ENCODE data around the gene ZBTB7B. TPM values are rescaled to one million over a fixed set of nuclear protein-coding genes. Genes with fewer than 3 reads are reported as not detected.

Gene ZBTB7B
- total and polyA plus RNA-seq, 9 of the 15 experiments (the other 6 are each of a cell fraction or from before 2014, with no cell fraction given), result 0.04 to 46.5 (median 15.2) TPM

GRCh38 chr1:155063550-155064110 is 61.0 kb downstream of the ZBTB7B start, which contains the start of gene EFNA4:
TSS of gene EFNA4 (plus strand) at chr1:155063740. CDS start at chr1:155063824, 84 bp downstream.
- Histone ChIP-seq H3K4me1 (replicated peaks in 1 of 2; ENCODE audit: control insufficient read depth in 2 of 2, insufficient read depth in 2 of 2, low read length in 2 of 2) (peaks cover 27 to 58% of the 10 kb centered on the region in 2 experiments), H3K9ac (ENCODE audit: insufficient read depth in 1 of 2, low read depth in 2 of 2, low read length in 2 of 2) (peak within 1 kb of the TSS; percentile 48 to 94), H4K20me1 (replicated peaks; ENCODE audit: control insufficient read depth, insufficient read depth, low read length) (no peaks in the 10 kb centered on the region; the same call in 1 of the 2 replicates), H3K27me3 (ENCODE audit: control insufficient read depth in 2 of 2, insufficient read depth in 2 of 2, low read length in 2 of 2) (no peaks in the 10 kb centered on the region), H3K36me3 (ENCODE audit: control insufficient read depth, insufficient read depth, low read length) (peaks cover 25% of the 10 kb centered on the region; the same call in 2 of the 3 replicates), H3K79me2 (ENCODE audit: control insufficient read depth, insufficient read depth, low read length) (peaks cover 9% of the 10 kb centered on the region; the same call in 2 of the 3 replicates), H3K4me3 (peak within 1 kb of the TSS; percentile 58), H3K9me3 (replicated peaks; ENCODE audit: control insufficient read depth, insufficient read depth, low read depth, low read length) (no peaks in the 10 kb centered on the region), H3K27ac (ENCODE audit: extremely low read depth, low read depth, low read length) (peak within 1 kb of the TSS; percentile 45; the same call in 2 of the 3 replicates), H3K4me2 (ENCODE audit: insufficient read depth, low read length) (peak within 1 kb of the TSS; percentile 81), H3K9me1 (ENCODE audit: control insufficient read depth, insufficient read depth, low read length) (peaks cover 7% of the 10 kb centered on the region), H2AFZ (ENCODE audit: low read depth, low read length) (peak within 1 kb of the TSS; percentile 86)
- under 1% methylated on average over 31 of the region's 57 CpGs for WGBS (ENCODE audit: insufficient coverage, low coverage, missing lambda C conversion rate)
- intact Hi-C loops (cut with micrococcal nuclease), result loop anchor here (1.0 to 5.0 kb wide), 4 partner anchors 8 to 505 kb away; partner anchors contain the start of genes CKS1B, SHC1 and UBE2Q1
- no TSS peak for BruUV-seq (replicated peaks)
- DNase-seq (ENCODE audit: extremely low read depth in 1 of 4, low spot score in 3 of 4) (peak; percentile 91 to 93 (median 92)), ATAC-seq (peak; percentile 91), FAIRE-seq (peak; percentile 99)
- in situ Hi-C loops (cut with MboI), result loop anchor here (5.0 kb wide), 1 partner anchor 106 kb away; the partner anchor contains the start of gene PBXIP1
- CTCF ChIA-PET (ENCODE audit: low intra/inter-chr PET ratio), result interaction anchor here (2.8 to 4.0 kb wide), 2 partner anchors 18 kb away, joined by 19 to 153 read pairs; partner anchors contain the start of gene EFNA3
- POLR2A ChIA-PET, result interaction anchor here (0.6 to 1.9 kb wide), 4 partner anchors 11 to 632 kb away, joined by 3 to 6 read pairs (median 4); partner anchors contain the start of gene SHC1
- TF ChIP-seq ETS2 (tag; IDR thresholded peaks at IDR 0.05; ENCODE audit: borderline replicate concordance, poor library complexity, severe bottlenecking), result no peak
- no peak for TF ChIP-seq HINFP (tag; conservative IDR thresholded peaks at IDR 0.05; ENCODE audit: low read depth)
- TF ChIP-seq CEBPG (CRISPR knock-in tag; IDR thresholded peaks at IDR 0.05), result no peak
- no peak for TF ChIP-seq CEBPG (tag; conservative IDR thresholded peaks at IDR 0.05 in 1 of 2, IDR thresholded peaks at IDR 0.05 in 1 of 2)
- no peak for TF ChIP-seq HDAC8 (tag; IDR thresholded peaks at IDR 0.05)
- TF ChIP-seq SRSF1 (IDR thresholded peaks at IDR 0.05; ENCODE audit: low read depth, low read length), result no peak
- no peak for TF ChIP-seq HNRNPH1 (optimal IDR thresholded peaks at IDR 0.05; ENCODE audit: low read depth, low read length)
- TF ChIP-seq RB1 (IDR thresholded peaks at IDR 0.05; ENCODE audit: low read depth), result peak; percentile 35; the same call in 1 of the 2 replicates
- TF ChIP-seq ZNF644 (tag; IDR thresholded peaks at IDR 0.05; ENCODE audit: low read depth), result peak; percentile 87; the same call in 1 of the 2 replicates
- no peak for TF ChIP-seq CEBPZ (IDR thresholded peaks at IDR 0.05; ENCODE audit: borderline replicate concordance, low read depth, low read length)
- TF ChIP-seq MCM7 (IDR thresholded peaks at IDR 0.05), result no peak
- TF ChIP-seq TCF7 (IDR thresholded peaks at IDR 0.05; ENCODE audit: borderline replicate concordance), result no peak
- TF ChIP-seq BACH1 (tag; IDR thresholded peaks at IDR 0.05), result no peak; the same call in 1 of the 2 replicates
- no peak for TF ChIP-seq ZNF212 (CRISPR knock-in tag; IDR thresholded peaks at IDR 0.05)
- no peak for TF ChIP-seq TAF9B (IDR thresholded peaks at IDR 0.05; ENCODE audit: partially characterized antibody)

All from K562 (cell line).